ENCODE results near the gene C1RL. TPM values are rescaled to one million over a fixed set of nuclear protein-coding genes. Genes with fewer than 3 reads are reported as not detected.

C1RL gene
- total RNA-seq, 1 donor from 2014 or later: 196 TPM

GRCh38 chr12:7093486-7093885, 15.5 kb downstream of the C1RL start:
- DNase-seq (ENCODE audit: low spot score in 2 of 2): peak in 1 of 2 donors; percentile 47
- no peak overlapping the region for H3K4me3 ChIP-seq
- H3K9me3 ChIP-seq: no peaks in the 10 kb centered on the region
- intact Hi-C loops (cut with DNase I): loop anchor here (5.0 kb wide), 1 partner anchor 76 kb away; the partner anchor contains the start of gene LPCAT3
- no peaks in the 10 kb centered on the region for H3K27me3 ChIP-seq
- TF ChIP-seq CTCF (IDR thresholded peaks at IDR 0.05): no peak
- H3K4me1 ChIP-seq: peaks cover 0 to 12% of the 10 kb centered on the region in 2 donors
- H3K36me3 ChIP-seq: peaks cover 10 to 27% of the 10 kb centered on the region in 2 donors
- H3K27ac ChIP-seq: peak overlapping the region; percentile 77 to 79

- peak in 1 of 2 donors; percentile 57 for DNase-seq (ENCODE audit: low spot score in 2 of 2)
- peaks cover 0 to 12% of the 10 kb centered on the region in 2 donors for H3K4me1 ChIP-seq
- peak overlapping the region in 1 of 2 donors; percentile 62 for H3K4me3 ChIP-seq
- no peaks in the 10 kb centered on the region for H3K27me3 ChIP-seq
- intact Hi-C loops (cut with DNase I): loop anchor here (1.0 to 5.0 kb wide), 4 partner anchors 14 to 76 kb away; partner anchors contain the start of genes C1RL, C1S and LPCAT3
- no peaks in the 10 kb centered on the region for H3K9me3 ChIP-seq
- no peak for TF ChIP-seq CTCF (IDR thresholded peaks at IDR 0.05)
- peak overlapping the region; percentile 77 to 79 for H3K27ac ChIP-seq
- peaks cover 12 to 27% of the 10 kb centered on the region in 2 donors for H3K36me3 ChIP-seq
Measured at GRCh38 chr12:7092986-7093460, 16.0 kb downstream of the C1RL start.

- peak; percentile 86 to 91 (median 87) for TF ChIP-seq CTCF (IDR thresholded peaks at IDR 0.05)
- H3K27me3 ChIP-seq: no peaks in the 10 kb centered on the region
- H3K4me1 ChIP-seq: peaks cover 0 to 12% of the 10 kb centered on the region in 2 donors
- H3K9me3 ChIP-seq: no peaks in the 10 kb centered on the region
- intact Hi-C loops (cut with DNase I): loop anchor here (1.0 to 5.0 kb wide), 4 partner anchors 13 to 75 kb away; partner anchors contain the start of genes C1RL, C1S and LPCAT3
- H3K4me3 ChIP-seq: peak within 1 kb of the TSS; percentile 51 to 62
- DNase-seq (ENCODE audit: low spot score in 2 of 2): peak; percentile 48 to 92
- peak within 1 kb of the TSS; percentile 77 to 79 for H3K27ac ChIP-seq
- peaks cover 17 to 27% of the 10 kb centered on the region in 2 donors for H3K36me3 ChIP-seq
Measured at GRCh38 chr12:7092229-7092985, 16.6 kb downstream of the C1RL start, which contains the start of gene C1R. Gene C1R (minus strand): TSS chr12:7092445. CDS start chr12:7092388, 57 bp downstream.

GRCh38 chr12:7091660-7092228, 17.3 kb downstream of the C1RL start:
- peaks cover 0 to 12% of the 10 kb centered on the region in 2 donors for H3K4me1 ChIP-seq
- TF ChIP-seq CTCF (IDR thresholded peaks at IDR 0.05): no peak
- H3K36me3 ChIP-seq: peaks cover 17 to 32% of the 10 kb centered on the region in 2 donors
- intact Hi-C loops (cut with DNase I): loop anchor here (1.0 to 5.0 kb wide), 4 partner anchors 12 to 74 kb away; partner anchors contain the start of genes C1RL, C1S and LPCAT3
- H3K9me3 ChIP-seq: no peaks in the 10 kb centered on the region
- H3K4me3 ChIP-seq: peak overlapping the region; percentile 51 to 62
- H3K27ac ChIP-seq: peak overlapping the region; percentile 77 to 79
- H3K27me3 ChIP-seq: no peaks in the 10 kb centered on the region
- peak in 1 of 2 donors; percentile 79 for DNase-seq (ENCODE audit: low spot score in 2 of 2)

GRCh38 chr12:7091171-7091570, 17.8 kb downstream of the C1RL start:
- DNase-seq (ENCODE audit: low spot score in 2 of 2): peak in 1 of 2 donors; percentile 53
- H3K4me1 ChIP-seq: peaks cover 0 to 12% of the 10 kb centered on the region in 2 donors
- H3K36me3 ChIP-seq: peaks cover 20 to 38% of the 10 kb centered on the region in 2 donors
- H3K4me3 ChIP-seq: peak overlapping the region; percentile 51 to 62
- intact Hi-C loops (cut with DNase I): loop anchor here (5.0 kb wide), 1 partner anchor 74 kb away; the partner anchor contains the start of gene LPCAT3
- H3K9me3 ChIP-seq: no peaks in the 10 kb centered on the region
- TF ChIP-seq CTCF (IDR thresholded peaks at IDR 0.05): no peak
- H3K27ac ChIP-seq: peak overlapping the region; percentile 77 to 79
- H3K27me3 ChIP-seq: no peaks in the 10 kb centered on the region
